Activated gamma-delta T cell treated with anti-CD3 and anti-CD28 coated beads, Interleukin-2, amount 50 U/mL, for 16 hours (primary cell): Measurements from ENCODE around the gene TGFBR1.

ENCODE experiments used
- DNase-seq: peaks from one replicate; pipeline ENCODE4 v3.0.0-alpha.2; 2020; ENCODE audit warnings: low read depth

The TGFBR1 gene

GRCh38 chr9:99137225-99137624, 32.3 kb downstream of the TGFBR1 start:
- DNase-seq: no peak

DNA sequence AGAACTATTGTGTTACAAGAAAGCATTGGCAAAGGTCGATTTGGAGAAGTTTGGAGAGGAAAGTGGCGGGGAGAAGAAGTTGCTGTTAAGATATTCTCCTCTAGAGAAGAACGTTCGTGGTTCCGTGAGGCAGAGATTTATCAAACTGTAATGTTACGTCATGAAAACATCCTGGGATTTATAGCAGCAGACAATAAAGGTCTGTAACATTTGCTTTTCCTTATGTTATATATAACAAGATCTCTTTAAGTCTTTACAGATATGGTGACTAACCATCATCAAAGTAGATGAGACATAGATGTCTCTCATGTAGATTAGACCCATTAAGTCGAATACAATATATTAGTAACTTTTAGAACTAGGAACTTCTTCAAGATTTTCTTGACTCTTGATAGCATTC, 33.0 kb downstream of the TGFBR1 start:
- no peak for DNase-seq

DNA sequence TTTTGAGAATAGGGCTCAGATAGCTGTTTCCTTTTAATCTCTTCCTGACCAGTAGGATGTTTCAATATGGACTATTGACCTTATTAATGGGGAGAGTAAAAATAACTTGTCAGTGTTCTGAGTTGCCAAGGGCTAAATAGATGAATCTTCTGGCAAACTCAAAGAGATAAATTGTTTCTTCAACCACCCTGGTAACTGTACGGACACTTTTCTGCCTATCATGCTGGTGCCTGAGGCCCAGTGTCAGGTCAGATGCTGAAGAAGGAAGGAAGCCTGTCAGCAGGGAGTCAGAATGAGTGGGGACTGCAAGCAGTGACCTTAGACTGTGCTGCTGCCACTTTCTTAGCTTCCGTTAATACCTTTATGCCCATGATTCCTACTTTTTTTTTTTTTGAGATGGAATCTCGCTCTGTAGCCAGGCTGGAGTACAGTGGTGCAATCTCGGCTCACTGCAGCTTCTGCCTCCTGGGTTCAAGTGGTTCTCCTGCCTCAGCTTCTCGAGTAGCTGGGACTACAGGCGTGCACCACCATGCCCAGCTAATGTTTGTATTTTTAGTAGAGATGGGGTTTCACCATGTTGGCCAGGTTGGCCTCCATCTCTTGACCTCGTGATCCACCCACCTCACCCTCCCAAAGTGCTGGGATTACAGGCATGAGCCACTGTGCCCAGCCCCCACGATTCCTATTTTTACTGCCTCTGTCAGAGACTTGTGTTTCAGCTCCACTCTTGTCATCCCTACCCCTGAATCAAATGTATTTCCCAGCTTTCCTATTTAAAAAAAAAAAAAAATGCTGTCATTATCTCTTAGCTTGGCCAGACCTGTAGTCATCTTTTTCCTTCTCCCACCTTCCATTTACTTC, 33.7 kb downstream of the TGFBR1 start:
- no peak for DNase-seq

- no peak for DNase-seq
Observed at GRCh38 chr9:99139868-99140267, 35.0 kb downstream of the TGFBR1 start.

GRCh38 chr9:99140685-99141314, 35.9 kb downstream of the TGFBR1 start:
- DNase-seq: peak; percentile 32

DNA sequence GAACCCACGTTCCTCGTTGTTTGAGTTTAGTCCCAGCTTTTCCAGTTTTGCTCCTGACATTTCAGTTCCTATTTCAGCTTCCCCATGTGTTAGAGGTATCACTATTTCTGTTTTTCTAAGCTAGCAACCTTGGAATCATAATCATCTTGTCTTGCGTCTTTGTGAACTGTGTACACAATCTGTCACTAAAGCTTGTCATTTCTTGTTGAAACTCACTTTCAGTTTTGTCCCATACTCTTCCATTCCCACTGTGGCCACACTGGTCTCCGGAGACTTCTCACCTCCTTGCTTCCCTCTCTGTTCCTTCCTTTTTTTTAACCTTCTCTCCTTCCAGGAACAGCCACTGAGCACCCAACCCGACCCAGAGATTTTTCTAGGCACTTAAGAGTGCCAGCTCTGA, 36.9 kb downstream of the TGFBR1 start:
- DNase-seq: no peak

DNA sequence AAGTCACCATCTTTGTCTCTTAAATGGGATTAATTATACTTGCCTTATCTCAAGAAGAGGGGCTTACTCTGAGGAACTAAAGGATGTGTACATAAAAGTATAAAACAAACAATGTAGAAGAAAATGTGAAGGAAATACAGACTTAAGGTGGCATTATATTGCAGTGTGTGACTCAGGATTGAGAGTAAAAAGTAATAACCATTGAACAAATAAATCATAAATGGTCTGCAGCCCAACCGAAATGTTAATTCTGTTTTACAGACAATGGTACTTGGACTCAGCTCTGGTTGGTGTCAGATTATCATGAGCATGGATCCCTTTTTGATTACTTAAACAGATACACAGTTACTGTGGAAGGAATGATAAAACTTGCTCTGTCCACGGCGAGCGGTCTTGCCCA, 37.4 kb downstream of the TGFBR1 start:
- DNase-seq: no peak

- DNase-seq: no peak
Observed at GRCh38 chr9:99143655-99144054, 38.7 kb downstream of the TGFBR1 start.

DNA sequence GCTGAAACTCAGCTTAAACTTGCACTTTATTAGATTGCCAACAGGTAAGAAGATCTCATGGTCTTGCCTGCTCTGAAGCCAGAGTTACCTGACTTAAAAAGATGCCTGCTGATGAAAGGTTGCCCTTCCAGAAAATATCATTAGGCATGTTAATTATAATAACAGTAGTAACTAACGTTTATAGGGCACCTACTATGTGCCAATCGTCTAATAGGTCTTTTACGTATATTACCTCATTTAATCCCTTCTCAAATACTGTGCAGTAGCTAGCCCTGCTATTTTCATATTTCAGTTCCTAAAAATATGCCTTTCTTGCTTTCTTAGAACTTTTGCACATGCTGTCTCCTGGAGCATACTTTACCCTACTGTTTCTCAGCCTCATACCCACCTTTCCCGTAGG, 40.1 kb downstream of the TGFBR1 start:
- no peak for DNase-seq

DNA sequence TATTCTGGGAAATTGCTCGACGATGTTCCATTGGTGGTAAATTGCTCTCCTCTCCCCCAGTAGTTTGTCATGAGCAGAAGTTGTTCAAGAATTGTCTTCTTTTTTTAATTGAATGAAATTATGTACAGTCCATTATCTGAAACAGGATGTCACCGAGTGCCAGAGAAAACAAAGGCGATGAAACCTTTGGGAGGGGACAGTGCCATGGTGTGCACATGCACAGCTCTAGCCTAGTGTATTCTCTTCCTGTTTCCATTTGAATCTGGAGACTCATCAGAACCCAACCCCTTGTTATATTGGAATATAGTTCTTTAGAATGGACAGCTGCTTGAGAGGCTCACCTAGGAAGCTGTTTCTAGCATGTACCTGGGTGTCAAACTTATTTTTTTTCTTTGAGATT, 41.7 kb downstream of the TGFBR1 start:
- no peak for DNase-seq

- DNase-seq: no peak
Observed at GRCh38 chr9:99147177-99147576, 42.3 kb downstream of the TGFBR1 start.

DNA sequence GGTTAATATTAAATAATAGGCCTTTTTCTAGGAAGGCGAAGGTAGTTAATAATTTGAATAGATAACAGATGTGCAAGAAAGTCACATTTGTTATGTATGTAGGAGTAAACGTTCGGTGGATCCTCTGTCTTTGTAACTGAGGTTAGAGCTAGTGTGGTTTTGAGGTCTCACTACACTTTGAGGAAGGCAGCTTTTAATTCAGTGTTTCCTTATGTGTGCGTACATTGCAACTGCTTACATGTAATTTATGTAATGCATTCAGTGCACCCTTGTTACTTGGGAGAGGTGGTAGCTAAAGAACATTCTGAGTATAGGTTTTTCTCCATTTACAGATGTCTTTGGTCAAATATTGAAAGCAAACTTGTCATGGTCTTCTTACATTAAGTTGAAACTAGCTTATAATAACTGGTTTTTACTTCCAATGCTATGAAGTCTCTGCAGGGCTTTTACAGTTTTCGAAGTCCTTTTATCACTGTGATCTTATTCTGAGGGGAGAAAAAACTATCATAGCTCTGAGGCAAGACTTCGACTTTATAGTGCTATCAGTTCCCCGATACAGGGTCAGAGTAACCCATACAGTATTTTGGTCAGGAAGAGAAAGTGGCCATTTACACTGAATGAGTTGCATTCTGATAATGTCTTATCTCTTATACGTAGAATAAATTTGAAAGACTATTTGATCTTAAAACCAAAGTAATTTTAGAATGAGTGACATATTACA, 45.7 kb downstream of the TGFBR1 start:
- DNase-seq: no peak

DNA sequence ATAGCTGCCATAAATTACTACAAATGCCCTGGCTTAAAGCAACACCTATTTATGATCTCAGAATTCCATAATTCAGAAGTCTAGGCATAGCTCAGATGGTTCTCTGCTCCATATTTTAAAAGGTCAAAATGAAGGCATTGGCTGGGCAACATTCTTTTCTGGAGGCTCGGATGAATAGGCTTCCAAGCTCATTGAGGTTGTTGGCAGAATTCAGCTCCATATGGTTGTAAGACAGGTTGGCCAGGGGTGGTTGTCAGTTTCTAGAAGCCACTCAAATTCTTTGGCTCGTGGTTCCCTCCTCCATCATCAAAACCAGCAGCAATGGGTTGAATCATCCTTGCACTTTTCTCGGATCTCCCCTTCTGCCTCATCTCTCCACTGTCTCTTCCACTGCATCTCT, 49.4 kb downstream of the TGFBR1 start:
- no peak for DNase-seq

DNA sequence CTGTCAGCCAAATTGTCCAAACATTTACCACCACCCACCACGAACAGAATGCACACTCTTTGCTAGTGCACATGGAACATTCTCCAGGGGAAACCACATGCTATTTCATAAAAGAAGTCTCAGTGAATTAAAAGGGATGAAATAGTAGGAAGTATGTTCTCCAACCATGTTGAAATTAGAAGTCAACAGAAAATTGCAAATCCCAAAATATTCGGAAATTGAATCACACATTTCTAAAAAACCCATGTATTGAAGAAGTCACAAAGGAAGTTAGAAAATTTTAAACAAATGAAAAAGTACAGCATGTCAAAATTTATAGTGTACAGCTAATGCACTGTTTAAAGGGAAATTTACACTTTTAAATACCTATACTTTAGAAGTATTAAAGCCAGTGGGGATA, 50.8 kb downstream of the TGFBR1 start:
- DNase-seq: no peak

GRCh38 chr9:99158629-99159028, 53.7 kb downstream of the TGFBR1 start:
- DNase-seq: no peak

GRCh38 chr9:99160173-99160572, 55.3 kb downstream of the TGFBR1 start:
- no peak for DNase-seq

- DNase-seq: no peak
Observed at GRCh38 chr9:99162759-99163364, 57.9 kb downstream of the TGFBR1 start.

DNA sequence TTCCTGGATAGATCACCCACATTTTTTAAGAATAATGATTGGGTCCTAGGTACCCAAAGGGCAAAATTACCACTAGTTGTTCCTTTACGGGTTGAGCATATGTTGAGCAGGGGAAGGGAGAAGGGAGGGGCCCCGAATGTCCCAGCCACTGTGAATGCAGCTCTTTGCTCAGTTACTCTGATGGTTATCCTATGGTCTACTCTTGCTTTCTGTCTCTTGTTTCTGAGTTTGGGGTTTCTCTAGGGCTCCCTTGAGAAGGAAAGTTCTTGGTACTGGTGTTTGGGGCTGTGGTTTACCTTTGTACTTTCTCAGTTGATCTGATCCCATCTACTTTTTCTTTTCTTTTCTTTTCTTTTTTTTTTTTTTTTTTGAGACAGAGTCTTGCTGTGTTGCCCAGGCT, 61.2 kb downstream of the TGFBR1 start:
- DNase-seq: no peak

- DNase-seq: no peak
Observed at GRCh38 chr9:99167119-99167518, 62.2 kb downstream of the TGFBR1 start.

- no peak for DNase-seq
Observed at GRCh38 chr9:99167694-99168093, 62.8 kb downstream of the TGFBR1 start.

DNA sequence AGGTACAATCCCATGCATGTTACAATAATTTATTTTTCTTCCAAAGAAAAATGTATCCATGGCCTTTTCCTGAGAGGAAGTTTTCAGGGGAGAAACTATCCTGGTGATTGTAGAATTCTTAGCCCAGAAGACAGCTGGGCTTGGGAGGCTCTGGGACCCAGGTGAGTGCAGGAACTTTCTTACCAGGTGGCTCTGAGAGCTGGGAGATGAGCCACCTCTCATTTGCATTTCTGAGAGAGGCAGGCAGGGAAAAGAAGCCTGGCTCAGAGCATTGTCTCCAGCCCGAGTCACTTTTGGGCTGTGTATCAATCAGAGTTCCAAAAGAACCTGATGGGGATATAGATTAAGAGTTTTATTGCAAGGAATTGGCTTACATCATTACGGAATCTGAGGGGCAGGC, 64.2 kb downstream of the TGFBR1 start:
- DNase-seq: no peak

DNA sequence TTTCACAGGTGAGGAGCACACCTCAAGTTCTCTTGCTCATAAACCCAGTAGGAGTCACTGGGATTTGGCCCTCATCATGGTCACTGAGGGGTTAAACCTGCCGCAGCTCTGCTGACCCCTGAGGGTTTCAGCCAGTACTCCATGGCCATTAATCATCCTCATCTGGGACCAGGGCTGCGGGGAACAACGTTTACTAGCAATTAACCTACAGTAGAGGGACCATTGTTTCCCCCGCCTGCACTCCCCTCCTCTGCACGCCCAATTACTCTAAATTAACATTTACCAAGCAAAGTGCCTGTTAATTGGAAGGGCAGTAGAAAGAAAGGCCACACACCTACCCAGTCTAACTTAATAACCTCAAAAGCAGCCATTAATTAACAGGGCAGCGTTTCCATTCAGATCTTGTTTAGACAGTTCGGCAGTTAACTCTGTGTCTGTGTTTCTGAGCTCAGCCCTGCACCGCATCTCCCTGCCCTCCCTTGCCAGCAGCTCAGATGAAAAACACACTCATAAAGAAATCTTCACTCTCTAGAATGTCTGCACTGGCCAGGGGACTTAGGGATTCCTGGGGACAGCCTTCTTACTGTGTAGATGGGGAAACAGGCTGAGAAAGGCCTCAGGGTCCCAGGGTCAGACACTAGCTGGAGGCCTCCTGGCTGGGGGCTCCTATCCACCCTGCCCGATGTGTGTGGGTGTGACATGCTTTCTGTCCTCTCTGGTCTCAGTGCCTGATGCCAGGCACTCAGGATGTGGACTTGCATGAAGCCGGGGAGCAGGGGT, 65.3 kb downstream of the TGFBR1 start:
- DNase-seq: no peak
